Measurements from ENCODE around the gene STARD13.

- TF ChIP-seq, protein P1, sequence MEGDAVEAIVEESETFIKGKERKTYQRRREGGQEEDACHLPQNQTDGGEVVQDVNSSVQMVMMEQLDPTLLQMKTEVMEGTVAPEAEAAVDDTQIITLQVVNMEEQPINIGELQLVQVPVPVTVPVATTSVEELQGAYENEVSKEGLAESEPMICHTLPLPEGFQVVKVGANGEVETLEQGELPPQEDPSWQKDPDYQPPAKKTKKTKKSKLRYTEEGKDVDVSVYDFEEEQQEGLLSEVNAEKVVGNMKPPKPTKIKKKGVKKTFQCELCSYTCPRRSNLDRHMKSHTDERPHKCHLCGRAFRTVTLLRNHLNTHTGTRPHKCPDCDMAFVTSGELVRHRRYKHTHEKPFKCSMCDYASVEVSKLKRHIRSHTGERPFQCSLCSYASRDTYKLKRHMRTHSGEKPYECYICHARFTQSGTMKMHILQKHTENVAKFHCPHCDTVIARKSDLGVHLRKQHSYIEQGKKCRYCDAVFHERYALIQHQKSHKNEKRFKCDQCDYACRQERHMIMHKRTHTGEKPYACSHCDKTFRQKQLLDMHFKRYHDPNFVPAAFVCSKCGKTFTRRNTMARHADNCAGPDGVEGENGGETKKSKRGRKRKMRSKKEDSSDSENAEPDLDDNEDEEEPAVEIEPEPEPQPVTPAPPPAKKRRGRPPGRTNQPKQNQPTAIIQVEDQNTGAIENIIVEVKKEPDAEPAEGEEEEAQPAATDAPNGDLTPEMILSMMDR (IDR thresholded peaks at IDR 0.05), result no peak
- TF ChIP-seq EZH2 (IDR thresholded peaks at IDR 0.05; ENCODE audit: borderline replicate concordance, insufficient read depth, low read depth, low read length, poor library complexity, severe bottlenecking), result no peak
These were observed 213.3 kb downstream of the STARD13 start for GRCh38 chr13:33072282-33072681.

Data from B cell (primary cell).